KOPT-K1 (cell line): ENCODE measurements around the gene ADAP2.
"Not testable (repeated sequence)": the region's sequence is repeated elsewhere in the genome, so short reads cannot be mapped to it uniquely, and the experiment has no call there.

Experiments used
- H3K27ac ChIP-seq: fragments of 200-600 bp; sonication (generic); 2 replicates; pipeline ENCODE4 v1.5.1; 2016; ENCODE audit warnings: antibody characterized with exemption, mild to moderate bottlenecking, low read depth, low read length; ENCODE audit not compliant: poor library complexity, severe bottlenecking
- H3K36me3 ChIP-seq: fragments of 200-600 bp; sonication (generic); 2 replicates; pipeline ENCODE4 v1.5.1; 2017; ENCODE audit warnings: antibody characterized with exemption, mild to moderate bottlenecking, low read length, moderate library complexity; ENCODE audit not compliant: insufficient read depth
- H3K9me3 ChIP-seq: fragments of 200-600 bp; sonication (generic); 2 replicates; pipeline ENCODE4 v1.5.1; 2017; ENCODE audit warnings: antibody characterized with exemption, low read length, mild to moderate bottlenecking; ENCODE audit not compliant: insufficient read depth, poor library complexity, severe bottlenecking

ADAP2 gene

GRCh38 chr17:30979919-30980318 lies 58.2 kb downstream of the ADAP2 start:
- not testable (repeated sequence) for H3K27ac ChIP-seq, H3K9me3 ChIP-seq, H3K36me3 ChIP-seq

- Histone ChIP-seq H3K27ac (no peak overlapping the region), H3K36me3 (no peaks in the 10 kb centered on the region), H3K9me3 (no peaks in the 10 kb centered on the region)
Measured at GRCh38 chr17:30981531-30982519, 60.1 kb downstream of the ADAP2 start.

GRCh38 chr17:30982855-30983254 lies 61.1 kb downstream of the ADAP2 start:
- H3K27ac ChIP-seq, result no peak overlapping the region
- no peaks in the 10 kb centered on the region for H3K36me3 ChIP-seq
- no peaks in the 10 kb centered on the region for H3K9me3 ChIP-seq

GRCh38 chr17:30990458-30990857 lies 68.7 kb downstream of the ADAP2 start:
- no peaks in the 10 kb centered on the region for H3K9me3 ChIP-seq
- no peaks in the 10 kb centered on the region for H3K36me3 ChIP-seq
- H3K27ac ChIP-seq, result no peak overlapping the region

- H3K27ac ChIP-seq, result no peak overlapping the region
- H3K9me3 ChIP-seq, result no peaks in the 10 kb centered on the region
- H3K36me3 ChIP-seq, result no peaks in the 10 kb centered on the region
Measured at GRCh38 chr17:30992551-30992950, 70.8 kb downstream of the ADAP2 start.

- Histone ChIP-seq H3K27ac (no peak overlapping the region), H3K36me3 (no peaks in the 10 kb centered on the region), H3K9me3 (no peaks in the 10 kb centered on the region)
Measured at GRCh38 chr17:30995347-30995746, 73.6 kb downstream of the ADAP2 start.

GRCh38 chr17:30996486-30996885 lies 74.7 kb downstream of the ADAP2 start:
- Histone ChIP-seq H3K27ac (no peak overlapping the region), H3K9me3 (no peaks in the 10 kb centered on the region), H3K36me3 (no peaks in the 10 kb centered on the region)

- Histone ChIP-seq H3K9me3 (no peaks in the 10 kb centered on the region), H3K36me3 (no peaks in the 10 kb centered on the region), H3K27ac (no peak overlapping the region)
Measured at GRCh38 chr17:30997270-30997669, 75.5 kb downstream of the ADAP2 start.

- no peaks in the 10 kb centered on the region for H3K9me3 ChIP-seq
- no peak overlapping the region for H3K27ac ChIP-seq
- H3K36me3 ChIP-seq, result no peaks in the 10 kb centered on the region
Measured at GRCh38 chr17:30997842-30998241, 76.1 kb downstream of the ADAP2 start.

- Histone ChIP-seq H3K9me3 (no peaks in the 10 kb centered on the region), H3K27ac (no peak overlapping the region), H3K36me3 (no peaks in the 10 kb centered on the region)
Measured at GRCh38 chr17:31002047-31002446, 80.3 kb downstream of the ADAP2 start.

GRCh38 chr17:31003225-31003866 lies 81.6 kb downstream of the ADAP2 start:
- Histone ChIP-seq H3K9me3 (no peaks in the 10 kb centered on the region), H3K36me3 (no peaks in the 10 kb centered on the region), H3K27ac (no peak overlapping the region)

- Histone ChIP-seq H3K36me3 (no peaks in the 10 kb centered on the region), H3K27ac (no peak overlapping the region), H3K9me3 (no peaks in the 10 kb centered on the region)
Measured at GRCh38 chr17:31004160-31004559, 82.4 kb downstream of the ADAP2 start.

GRCh38 chr17:31007695-31008373 lies 86.1 kb downstream of the ADAP2 start:
- no peak overlapping the region for H3K27ac ChIP-seq
- H3K36me3 ChIP-seq, result no peaks in the 10 kb centered on the region
- H3K9me3 ChIP-seq, result no peaks in the 10 kb centered on the region

- no peaks in the 10 kb centered on the region for H3K9me3 ChIP-seq
- no peak overlapping the region for H3K27ac ChIP-seq
- H3K36me3 ChIP-seq, result no peaks in the 10 kb centered on the region
Measured at GRCh38 chr17:31008374-31009041, 86.8 kb downstream of the ADAP2 start.
